ENCODE measurements around the gene BMPR1B. TPM values are rescaled to one million over a fixed set of nuclear protein-coding genes. Genes with fewer than 3 reads are reported as not detected.

The BMPR1B gene
- total RNA-seq, 1 donor from 2014 or later = 9.3 TPM

DNA sequence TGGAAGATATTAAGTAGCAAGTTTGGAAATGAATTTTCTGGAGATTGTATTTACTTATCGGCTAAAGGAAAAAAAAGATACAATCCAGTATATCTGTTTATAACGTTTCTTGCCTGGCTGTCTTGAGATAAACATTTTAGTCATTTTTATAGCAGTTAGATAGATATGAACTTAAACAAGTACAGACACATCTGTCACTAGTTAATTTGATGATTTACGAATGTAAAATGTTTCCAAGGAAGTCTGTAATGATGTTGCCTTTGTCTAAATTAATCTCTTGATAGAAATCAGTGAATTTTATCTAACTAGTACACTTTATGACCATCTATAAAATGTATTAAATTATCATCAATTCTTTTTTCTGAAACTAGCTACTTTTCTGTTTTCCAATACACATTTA, 5.7 kb downstream of the BMPR1B start:
- peaks cover 48% of the 10 kb centered on the region for H3K27me3 Mint-ChIP-seq
- no peak for DNase-seq (ENCODE audit: extremely low spot score, unreplicated experiment)
- H3K9me3 Mint-ChIP-seq = no peaks in the 10 kb centered on the region
- H3K27ac Mint-ChIP-seq = no peak overlapping the region
- no peak overlapping the region for H3K4me3 Mint-ChIP-seq
- H3K4me1 Mint-ChIP-seq (ENCODE audit: unreplicated experiment) = peaks cover 12% of the 10 kb centered on the region
- TF ChIP-seq, protein P1, sequence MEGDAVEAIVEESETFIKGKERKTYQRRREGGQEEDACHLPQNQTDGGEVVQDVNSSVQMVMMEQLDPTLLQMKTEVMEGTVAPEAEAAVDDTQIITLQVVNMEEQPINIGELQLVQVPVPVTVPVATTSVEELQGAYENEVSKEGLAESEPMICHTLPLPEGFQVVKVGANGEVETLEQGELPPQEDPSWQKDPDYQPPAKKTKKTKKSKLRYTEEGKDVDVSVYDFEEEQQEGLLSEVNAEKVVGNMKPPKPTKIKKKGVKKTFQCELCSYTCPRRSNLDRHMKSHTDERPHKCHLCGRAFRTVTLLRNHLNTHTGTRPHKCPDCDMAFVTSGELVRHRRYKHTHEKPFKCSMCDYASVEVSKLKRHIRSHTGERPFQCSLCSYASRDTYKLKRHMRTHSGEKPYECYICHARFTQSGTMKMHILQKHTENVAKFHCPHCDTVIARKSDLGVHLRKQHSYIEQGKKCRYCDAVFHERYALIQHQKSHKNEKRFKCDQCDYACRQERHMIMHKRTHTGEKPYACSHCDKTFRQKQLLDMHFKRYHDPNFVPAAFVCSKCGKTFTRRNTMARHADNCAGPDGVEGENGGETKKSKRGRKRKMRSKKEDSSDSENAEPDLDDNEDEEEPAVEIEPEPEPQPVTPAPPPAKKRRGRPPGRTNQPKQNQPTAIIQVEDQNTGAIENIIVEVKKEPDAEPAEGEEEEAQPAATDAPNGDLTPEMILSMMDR (conservative IDR thresholded peaks at IDR 0.05) = no peak
- no peaks in the 10 kb centered on the region for H3K36me3 Mint-ChIP-seq

DNA sequence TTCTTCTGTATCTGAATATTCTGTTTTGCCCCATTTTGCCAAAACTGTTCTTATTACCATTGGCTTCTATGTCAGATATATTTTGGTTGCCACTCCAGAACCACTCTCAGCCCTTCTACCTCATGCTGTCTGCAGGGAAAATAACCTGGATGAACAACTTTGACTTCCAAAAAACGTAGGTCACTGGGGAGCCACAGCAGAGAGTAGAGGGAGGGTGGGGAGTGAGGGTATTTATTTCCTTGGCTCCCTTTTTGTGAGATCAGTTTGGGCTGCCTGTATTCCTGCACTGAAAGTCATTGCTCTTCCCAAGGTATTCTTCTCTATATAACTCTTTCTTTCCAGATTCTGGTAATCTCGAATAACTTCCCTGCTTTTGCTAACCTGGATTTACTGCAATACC, 6.3 kb downstream of the BMPR1B start:
- peaks cover 13% of the 10 kb centered on the region for H3K4me1 Mint-ChIP-seq (ENCODE audit: unreplicated experiment)

DNA sequence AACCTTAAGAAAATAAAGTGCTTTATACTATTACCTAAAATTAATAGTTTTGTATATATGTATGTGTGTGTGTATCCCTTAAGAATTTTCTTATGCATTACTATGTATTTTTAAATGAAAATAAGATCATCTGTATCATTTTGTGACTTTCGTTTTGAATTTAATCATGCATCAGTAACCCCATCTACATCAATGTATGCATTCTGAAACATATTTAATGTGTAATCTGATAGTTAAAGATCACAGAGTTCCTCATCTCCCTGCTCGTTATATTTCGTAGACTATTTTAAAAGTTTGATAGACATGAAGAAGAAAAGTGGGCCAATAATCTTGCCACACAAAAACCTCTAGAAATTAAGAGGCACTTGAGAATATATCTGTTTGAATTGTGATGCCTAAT, 7.4 kb downstream of the BMPR1B start:
- H3K4me1 Mint-ChIP-seq (ENCODE audit: unreplicated experiment) = peaks cover 13% of the 10 kb centered on the region
- H3K36me3 Mint-ChIP-seq = no peaks in the 10 kb centered on the region
- peaks cover 33% of the 10 kb centered on the region for H3K27me3 Mint-ChIP-seq
- H3K27ac Mint-ChIP-seq = no peak overlapping the region
- TF ChIP-seq, protein P1 (conservative IDR thresholded peaks at IDR 0.05) = no peak
- DNase-seq (ENCODE audit: extremely low spot score, unreplicated experiment) = no peak
- no peaks in the 10 kb centered on the region for H3K9me3 Mint-ChIP-seq
- H3K4me3 Mint-ChIP-seq = no peak overlapping the region

More for the DNA sequence above, 6.3 kb downstream of the BMPR1B start:
- H3K4me3 Mint-ChIP-seq = no peak overlapping the region
- H3K27me3 Mint-ChIP-seq = peaks cover 42% of the 10 kb centered on the region
- TF ChIP-seq, protein P1 (conservative IDR thresholded peaks at IDR 0.05) = no peak
- DNase-seq (ENCODE audit: extremely low spot score, unreplicated experiment) = no peak
- H3K9me3 Mint-ChIP-seq = no peaks in the 10 kb centered on the region
- H3K27ac Mint-ChIP-seq = no peak overlapping the region
- no peaks in the 10 kb centered on the region for H3K36me3 Mint-ChIP-seq

DNA sequence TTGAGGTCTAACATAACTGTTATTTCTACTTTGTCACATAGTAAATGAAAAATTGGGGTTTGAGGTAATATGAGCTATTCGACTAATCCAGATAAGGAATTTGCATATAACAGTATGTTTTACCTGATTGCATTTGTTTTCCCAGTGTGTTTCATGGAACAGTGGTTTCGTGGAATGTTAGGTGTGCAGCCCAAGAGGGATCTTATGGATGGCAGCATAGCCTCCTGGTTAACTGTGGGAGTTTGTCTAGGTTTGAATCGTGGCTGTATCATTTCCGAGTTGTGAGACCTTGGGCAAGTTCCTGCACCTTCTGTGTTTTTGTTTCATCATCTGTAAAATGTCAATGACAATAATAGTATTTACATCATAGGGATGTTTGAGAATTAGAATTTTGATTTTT, 7.9 kb downstream of the BMPR1B start:
- H3K27me3 Mint-ChIP-seq = peaks cover 29% of the 10 kb centered on the region
- TF ChIP-seq, protein P1 (conservative IDR thresholded peaks at IDR 0.05) = no peak
- no peaks in the 10 kb centered on the region for H3K9me3 Mint-ChIP-seq
- H3K4me1 Mint-ChIP-seq (ENCODE audit: unreplicated experiment) = peaks cover 10% of the 10 kb centered on the region
- H3K27ac Mint-ChIP-seq = no peak overlapping the region
- no peaks in the 10 kb centered on the region for H3K36me3 Mint-ChIP-seq
- no peak overlapping the region for H3K4me3 Mint-ChIP-seq
- no peak for DNase-seq (ENCODE audit: extremely low spot score, unreplicated experiment)

DNA sequence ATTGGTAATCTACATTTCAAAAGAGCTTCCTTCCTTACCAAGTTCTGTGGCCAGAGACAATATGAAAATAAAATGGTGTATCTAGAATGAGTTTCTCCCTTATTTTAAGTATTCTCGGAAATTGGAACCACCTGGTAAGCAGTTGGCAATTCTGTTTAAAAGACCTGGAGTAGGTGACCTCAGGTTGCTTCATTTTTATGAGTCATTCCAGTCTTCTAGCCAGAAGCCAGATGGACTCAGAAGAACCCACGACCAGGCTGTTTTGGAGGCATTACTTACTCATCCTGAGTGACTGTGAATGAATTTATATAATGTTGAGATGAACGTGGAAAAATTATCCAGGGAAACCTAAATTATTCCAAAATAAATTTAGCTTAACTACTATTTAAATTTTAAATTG, 9.1 kb downstream of the BMPR1B start:
- TF ChIP-seq, protein P1 (conservative IDR thresholded peaks at IDR 0.05) = no peak
- Mint-ChIP-seq H3K4me1 (ENCODE audit: unreplicated experiment) (peaks cover 9% of the 10 kb centered on the region), H3K27me3 (peaks cover 20% of the 10 kb centered on the region), H3K27ac (no peak overlapping the region), H3K9me3 (no peaks in the 10 kb centered on the region), H3K36me3 (no peaks in the 10 kb centered on the region), H3K4me3 (no peak overlapping the region)
- DNase-seq (ENCODE audit: extremely low spot score, unreplicated experiment) = no peak

DNA sequence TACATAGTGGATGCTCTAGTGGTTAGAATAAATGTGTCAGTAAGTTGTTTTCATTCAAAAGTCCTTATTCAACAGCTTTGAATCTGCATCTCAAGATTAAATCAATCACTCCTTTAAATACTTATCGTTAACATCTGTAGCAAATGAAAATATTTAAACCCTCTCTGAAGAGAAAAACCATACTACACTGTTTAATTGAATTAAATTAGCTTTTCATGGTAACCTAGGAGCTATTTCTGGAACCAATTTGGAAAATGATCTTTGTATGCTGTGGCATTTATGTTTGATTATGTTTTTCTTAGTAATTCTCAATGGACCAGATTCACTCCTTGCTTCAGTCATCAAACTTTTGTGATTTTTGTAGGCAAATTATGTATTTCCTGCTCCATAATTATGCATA, 9.7 kb downstream of the BMPR1B start:
- H3K36me3 Mint-ChIP-seq = no peaks in the 10 kb centered on the region
- no peak overlapping the region for H3K4me3 Mint-ChIP-seq
- no peaks in the 10 kb centered on the region for H3K9me3 Mint-ChIP-seq
- peaks cover 16% of the 10 kb centered on the region for H3K27me3 Mint-ChIP-seq
- no peak overlapping the region for H3K27ac Mint-ChIP-seq
- TF ChIP-seq, protein P1 (conservative IDR thresholded peaks at IDR 0.05) = no peak
- H3K4me1 Mint-ChIP-seq (ENCODE audit: unreplicated experiment) = peaks cover 9% of the 10 kb centered on the region
- no peak for DNase-seq (ENCODE audit: extremely low spot score, unreplicated experiment)
